ENCODE results near the gene TIFAB. TPM values are rescaled to one million over a fixed set of nuclear protein-coding genes. Genes with fewer than 3 reads are reported as not detected.

The TIFAB gene
- total RNA-seq, 1 donor from 2014 or later, result not detected

DNA sequence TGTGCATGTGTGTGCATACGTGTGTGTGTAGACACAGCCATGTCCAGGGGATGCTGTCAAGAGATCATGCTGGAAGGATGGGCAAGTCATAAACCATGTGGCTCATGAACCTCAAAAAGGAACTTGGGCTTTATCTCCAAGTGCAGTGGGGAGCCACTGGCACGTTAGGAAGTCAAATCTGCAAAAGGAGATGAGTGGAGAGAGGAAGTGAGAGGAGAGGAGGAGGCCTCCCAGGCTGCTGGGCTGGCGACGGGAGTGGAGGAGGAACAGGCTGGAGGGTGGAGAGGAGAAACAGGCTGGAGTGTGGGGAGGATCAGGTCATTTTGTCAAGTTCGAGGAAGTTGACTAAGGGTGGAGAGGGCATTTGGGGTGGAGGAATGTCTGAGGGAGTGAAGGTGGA lies 29.2 kb upstream of the TIFAB start:
- no peak for TF ChIP-seq POLR2AphosphoS5 (IDR thresholded peaks at IDR 0.05; ENCODE audit: insufficient read depth in 1 of 2, low read depth in 1 of 2)
- TF ChIP-seq POLR2A (IDR thresholded peaks at IDR 0.05), result no peak
- TF ChIP-seq, protein P1, sequence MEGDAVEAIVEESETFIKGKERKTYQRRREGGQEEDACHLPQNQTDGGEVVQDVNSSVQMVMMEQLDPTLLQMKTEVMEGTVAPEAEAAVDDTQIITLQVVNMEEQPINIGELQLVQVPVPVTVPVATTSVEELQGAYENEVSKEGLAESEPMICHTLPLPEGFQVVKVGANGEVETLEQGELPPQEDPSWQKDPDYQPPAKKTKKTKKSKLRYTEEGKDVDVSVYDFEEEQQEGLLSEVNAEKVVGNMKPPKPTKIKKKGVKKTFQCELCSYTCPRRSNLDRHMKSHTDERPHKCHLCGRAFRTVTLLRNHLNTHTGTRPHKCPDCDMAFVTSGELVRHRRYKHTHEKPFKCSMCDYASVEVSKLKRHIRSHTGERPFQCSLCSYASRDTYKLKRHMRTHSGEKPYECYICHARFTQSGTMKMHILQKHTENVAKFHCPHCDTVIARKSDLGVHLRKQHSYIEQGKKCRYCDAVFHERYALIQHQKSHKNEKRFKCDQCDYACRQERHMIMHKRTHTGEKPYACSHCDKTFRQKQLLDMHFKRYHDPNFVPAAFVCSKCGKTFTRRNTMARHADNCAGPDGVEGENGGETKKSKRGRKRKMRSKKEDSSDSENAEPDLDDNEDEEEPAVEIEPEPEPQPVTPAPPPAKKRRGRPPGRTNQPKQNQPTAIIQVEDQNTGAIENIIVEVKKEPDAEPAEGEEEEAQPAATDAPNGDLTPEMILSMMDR (IDR thresholded peaks at IDR 0.05), result no peak
- intact Hi-C loops (cut with DNase I), result no loop called here
- no peaks in the 10 kb centered on the region for H3K4me1 ChIP-seq
- no peaks in the 10 kb centered on the region for H3K36me3 ChIP-seq
- H3K4me3 ChIP-seq, result no peak overlapping the region
- H3K9me3 ChIP-seq, result no peaks in the 10 kb centered on the region
- no peak for DNase-seq (ENCODE audit: extremely low spot score in 2 of 2)
- no peak overlapping the region for H3K27ac ChIP-seq
- no peaks in the 10 kb centered on the region for H3K27me3 ChIP-seq

DNA sequence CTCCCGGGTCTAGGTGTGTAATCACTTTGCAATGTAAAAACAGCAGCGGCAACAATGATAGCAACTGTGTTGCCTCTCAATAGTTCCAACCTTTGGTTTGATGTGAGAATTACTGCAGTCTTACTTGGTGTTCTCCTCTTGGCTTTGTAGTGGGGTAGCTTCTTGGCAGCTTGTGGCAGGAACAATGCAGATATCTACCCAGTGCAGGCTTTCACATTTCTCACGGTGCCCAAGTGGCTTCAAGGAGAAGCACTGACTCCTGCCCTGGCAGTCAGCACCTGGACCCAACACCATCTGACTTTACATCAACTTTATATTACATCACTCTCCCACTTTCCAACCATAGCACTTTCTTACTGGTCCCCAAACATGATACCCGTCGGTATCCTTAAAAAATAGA lies 28.4 kb upstream of the TIFAB start:
- intact Hi-C loops (cut with DNase I), result no loop called here
- no peaks in the 10 kb centered on the region for H3K4me1 ChIP-seq
- H3K4me3 ChIP-seq, result no peak overlapping the region
- H3K9me3 ChIP-seq, result no peaks in the 10 kb centered on the region
- no peak overlapping the region for H3K27ac ChIP-seq
- no peaks in the 10 kb centered on the region for H3K36me3 ChIP-seq
- H3K27me3 ChIP-seq, result no peaks in the 10 kb centered on the region
- DNase-seq (ENCODE audit: extremely low spot score in 2 of 2), result no peak
- TF ChIP-seq, protein P1 (IDR thresholded peaks at IDR 0.05), result no peak
- TF ChIP-seq POLR2AphosphoS5 (IDR thresholded peaks at IDR 0.05; ENCODE audit: insufficient read depth in 1 of 2, low read depth in 1 of 2), result no peak
- TF ChIP-seq POLR2A (IDR thresholded peaks at IDR 0.05), result no peak

DNA sequence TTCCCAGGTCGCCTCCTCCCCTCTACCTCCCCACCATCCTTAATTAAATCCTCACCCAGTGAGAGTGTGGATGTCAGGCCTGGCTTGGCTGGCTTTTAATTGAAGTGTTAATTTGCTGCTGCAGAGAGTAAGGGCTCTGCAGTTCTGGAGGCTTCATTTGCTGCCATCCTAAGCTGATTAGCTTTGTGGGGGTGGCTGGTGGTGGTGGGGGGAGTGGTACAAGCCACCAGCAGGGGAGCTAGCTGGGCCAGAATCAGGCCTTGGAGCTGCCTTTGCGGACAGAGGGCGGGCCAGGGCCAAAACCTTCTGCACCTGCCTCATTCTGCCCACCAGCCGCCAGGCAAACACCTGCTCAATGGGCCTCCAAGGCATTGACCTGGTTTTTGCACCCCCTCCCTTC lies 26.8 kb upstream of the TIFAB start:
- intact Hi-C loops (cut with DNase I), result no loop called here
- TF ChIP-seq, protein P1 (IDR thresholded peaks at IDR 0.05), result no peak
- no peak for TF ChIP-seq POLR2A (IDR thresholded peaks at IDR 0.05)
- Histone ChIP-seq H3K9me3 (no peaks in the 10 kb centered on the region), H3K27me3 (peaks cover 2% of the 10 kb centered on the region), H3K36me3 (no peaks in the 10 kb centered on the region), H3K4me3 (no peak overlapping the region), H3K4me1 (no peaks in the 10 kb centered on the region), H3K27ac (no peak overlapping the region)
- DNase-seq (ENCODE audit: extremely low spot score in 2 of 2), result no peak

DNA sequence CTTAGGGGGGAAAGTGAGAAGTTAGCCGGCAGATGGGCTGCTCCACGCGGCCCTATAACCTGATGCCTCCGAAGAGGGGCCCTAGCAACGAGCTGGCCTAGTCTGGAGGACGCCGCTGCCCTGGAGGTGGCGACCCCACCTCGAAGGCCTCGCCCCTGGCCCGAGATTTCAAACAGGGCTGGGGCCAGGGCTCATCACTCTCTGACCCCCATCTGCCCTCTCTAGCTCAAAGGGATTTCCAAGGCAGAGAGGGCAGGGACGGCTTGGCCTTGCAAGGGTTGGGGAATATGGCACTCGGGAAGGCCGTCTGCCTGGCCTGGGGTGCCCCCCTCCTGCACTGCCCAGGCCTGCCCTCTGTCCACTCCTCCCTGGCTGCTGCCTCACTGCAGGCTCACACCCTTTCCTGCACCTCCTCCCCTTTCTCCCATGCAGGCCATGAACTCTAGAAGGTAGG lies 25.5 kb upstream of the TIFAB start:
- no peak overlapping the region for H3K4me3 ChIP-seq
- DNase-seq (ENCODE audit: extremely low spot score in 2 of 2), result no peak
- peaks cover 5% of the 10 kb centered on the region for H3K27me3 ChIP-seq
- H3K9me3 ChIP-seq, result no peaks in the 10 kb centered on the region
- no peaks in the 10 kb centered on the region for H3K36me3 ChIP-seq
- intact Hi-C loops (cut with DNase I), result no loop called here
- no peaks in the 10 kb centered on the region for H3K4me1 ChIP-seq
- no peak overlapping the region for H3K27ac ChIP-seq
- no peak for TF ChIP-seq POLR2AphosphoS5 (IDR thresholded peaks at IDR 0.05; ENCODE audit: insufficient read depth in 1 of 2, low read depth in 1 of 2)
- TF ChIP-seq POLR2A (IDR thresholded peaks at IDR 0.05), result no peak
- TF ChIP-seq, protein P1 (IDR thresholded peaks at IDR 0.05), result no peak

DNA sequence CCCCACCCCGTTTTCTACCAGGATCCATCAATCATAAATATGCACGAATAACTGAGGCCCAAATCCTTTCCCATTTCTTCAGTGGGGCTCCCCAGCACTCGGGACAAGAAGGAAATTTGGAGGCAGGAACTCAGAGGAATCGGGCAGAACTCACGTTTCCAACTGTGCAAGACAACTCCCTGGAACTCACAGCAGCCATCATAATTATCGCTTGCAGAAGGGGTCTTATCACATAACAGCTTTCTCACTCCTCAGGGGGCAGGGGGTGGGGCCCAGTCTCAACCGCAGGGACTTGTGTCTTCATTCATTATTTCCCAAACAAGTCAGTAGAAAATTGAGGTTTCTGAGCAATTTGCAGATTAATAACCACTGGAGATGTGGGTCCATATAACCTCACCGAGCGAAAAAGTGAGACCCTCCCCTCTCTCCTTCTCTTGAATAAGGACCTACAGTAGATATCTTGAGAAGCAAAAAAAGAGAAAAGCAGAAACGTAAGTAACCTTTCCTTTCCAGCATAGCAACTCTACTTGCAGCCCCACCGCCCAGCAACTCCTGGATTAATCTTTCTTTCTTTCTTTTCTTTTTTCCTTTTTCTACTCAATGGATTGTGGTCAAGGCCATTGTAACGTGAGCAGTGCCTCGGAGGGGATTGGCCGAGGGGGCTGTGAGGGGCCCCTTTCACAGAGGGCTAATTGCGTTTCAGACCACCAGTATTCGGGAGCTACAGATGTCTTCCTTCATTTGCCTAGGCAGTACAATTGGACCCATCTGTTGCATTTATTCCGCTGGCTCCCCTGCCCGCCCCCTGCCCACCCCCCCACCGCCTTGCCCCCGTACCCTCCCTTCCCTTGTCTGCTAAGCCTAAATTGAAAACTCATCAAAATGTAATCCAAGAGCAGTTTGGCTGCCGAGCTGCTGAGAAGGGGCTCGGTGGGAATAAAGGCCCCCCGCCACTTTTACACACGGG lies 24.7 kb upstream of the TIFAB start:
- Histone ChIP-seq H3K9me3 (no peaks in the 10 kb centered on the region), H3K4me1 (no peaks in the 10 kb centered on the region), H3K4me3 (no peak overlapping the region), H3K27me3 (peaks cover 5% of the 10 kb centered on the region), H3K36me3 (no peaks in the 10 kb centered on the region), H3K27ac (no peak overlapping the region)
- DNase-seq (ENCODE audit: extremely low spot score in 2 of 2), result no peak
- TF ChIP-seq, protein P1 (IDR thresholded peaks at IDR 0.05), result no peak
- no peak for TF ChIP-seq POLR2AphosphoS5 (IDR thresholded peaks at IDR 0.05; ENCODE audit: insufficient read depth in 1 of 2, low read depth in 1 of 2)
- intact Hi-C loops (cut with DNase I), result no loop called here
